ENCODE results near the gene RNF32.

DNA sequence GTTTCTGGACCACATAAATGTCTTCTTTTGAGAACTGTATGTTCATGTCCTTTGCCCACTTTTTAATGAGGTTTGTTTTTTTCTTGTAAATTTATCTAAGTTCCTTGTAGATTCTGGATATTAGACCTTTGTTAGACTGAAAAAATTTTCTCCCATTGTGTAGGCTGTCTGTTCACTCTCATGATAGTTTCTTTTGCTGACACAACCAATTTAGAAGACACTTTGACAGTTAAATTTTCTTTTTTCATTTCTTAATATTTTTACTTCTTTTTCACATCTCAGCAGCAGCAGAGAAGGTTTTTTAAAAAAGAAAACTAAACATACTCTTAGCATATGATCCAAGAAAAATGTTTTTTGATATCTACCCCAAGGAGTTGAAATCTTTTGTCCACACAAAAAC, 61.8 kb downstream of the RNF32 start:
- TF ChIP-seq, protein P1, sequence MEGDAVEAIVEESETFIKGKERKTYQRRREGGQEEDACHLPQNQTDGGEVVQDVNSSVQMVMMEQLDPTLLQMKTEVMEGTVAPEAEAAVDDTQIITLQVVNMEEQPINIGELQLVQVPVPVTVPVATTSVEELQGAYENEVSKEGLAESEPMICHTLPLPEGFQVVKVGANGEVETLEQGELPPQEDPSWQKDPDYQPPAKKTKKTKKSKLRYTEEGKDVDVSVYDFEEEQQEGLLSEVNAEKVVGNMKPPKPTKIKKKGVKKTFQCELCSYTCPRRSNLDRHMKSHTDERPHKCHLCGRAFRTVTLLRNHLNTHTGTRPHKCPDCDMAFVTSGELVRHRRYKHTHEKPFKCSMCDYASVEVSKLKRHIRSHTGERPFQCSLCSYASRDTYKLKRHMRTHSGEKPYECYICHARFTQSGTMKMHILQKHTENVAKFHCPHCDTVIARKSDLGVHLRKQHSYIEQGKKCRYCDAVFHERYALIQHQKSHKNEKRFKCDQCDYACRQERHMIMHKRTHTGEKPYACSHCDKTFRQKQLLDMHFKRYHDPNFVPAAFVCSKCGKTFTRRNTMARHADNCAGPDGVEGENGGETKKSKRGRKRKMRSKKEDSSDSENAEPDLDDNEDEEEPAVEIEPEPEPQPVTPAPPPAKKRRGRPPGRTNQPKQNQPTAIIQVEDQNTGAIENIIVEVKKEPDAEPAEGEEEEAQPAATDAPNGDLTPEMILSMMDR (conservative IDR thresholded peaks at IDR 0.05 in 1 of 2, IDR thresholded peaks at IDR 0.05 in 1 of 2; ENCODE audit: extremely low read depth in 1 of 2, insufficient read depth in 1 of 2, low read depth in 1 of 2, low read length in 2 of 2): no peak
- TF ChIP-seq EZH2 (IDR thresholded peaks at IDR 0.05; ENCODE audit: borderline replicate concordance, low read length): no peak

All from mammary epithelial cell (primary cell).